Breast epithelium (tissue), 4 donors: ENCODE data around the gene ATL3. TPM values are rescaled to one million over a fixed set of nuclear protein-coding genes. Genes with fewer than 3 reads are reported as not detected.
A peak's percentile ranks its signal among the peaks of the same experiment; 100 is the strongest.

Experiments
- DNase-seq, 2 donors: peaks; one replicate each; pipeline ENCODE4 v3.0.0-alpha.2; 2019; ENCODE audit warnings: low spot score in 2 of 2
- H3K27ac ChIP-seq, 2 donors: fragments of 200-600 bp; sonication (generic) in 1 of 2; one replicate each; pipeline ENCODE4 v1.5.1; 2016 to 2019; ENCODE audit warnings: mild to moderate bottlenecking in 1 of 2
- H3K27me3 ChIP-seq, 2 donors: fragments of 200-600 bp; sonication (generic) in 1 of 2; one replicate each; pipeline versions ENCODE4 v1.5.1 to v1.6.0; 2017 to 2019; ENCODE audit warnings: control low read depth in 1 of 2, mild to moderate bottlenecking in 1 of 2
- H3K36me3 ChIP-seq: fragments of 200-600 bp; one replicate; pipeline ENCODE4 v1.5.1; 2019
- H3K4me1 ChIP-seq, 2 donors: fragments of 200-600 bp; sonication (generic); one replicate each; pipeline ENCODE4 v1.5.1; 2016 to 2019; ENCODE audit warnings: control low read depth in 1 of 2
- H3K4me3 ChIP-seq, 3 donors: fragments of 200-600 bp; sonication (generic); 1 replicate in 2 of 3; 2 replicates in 1 of 3; pipeline ENCODE4 v1.5.1; 2016 to 2019; ENCODE audit warnings: mild to moderate bottlenecking in 3 of 3, moderate library complexity in 2 of 3
- H3K9me3 ChIP-seq, 2 donors: fragments of 200-600 bp; sonication (generic) in 1 of 2; one replicate each; pipeline ENCODE4 v1.5.1; 2016 to 2019; ENCODE audit warnings: control low read depth in 1 of 2
- POLR2A ChIP-seq: fragments of 450-650 bp; IDR thresholded peaks from one replicate; pipeline ENCODE4 v1.6.1; 2016; ENCODE audit warnings: antibody characterized with exemption, mild to moderate bottlenecking, moderate library complexity
- POLR2AphosphoS5 ChIP-seq, 3 donors: sonication (generic); formaldehyde crosslinking; IDR thresholded peaks; one replicate each; pipeline ENCODE4 v1.6.1; 2017; ENCODE audit warnings: antibody characterized with exemption in 3 of 3
- intact Hi-C: fragments of 100-400 bp; cut with DNase I; formaldehyde crosslinking; loops from one replicate; pipeline ENCODE4 v1.15.1; 2023; ENCODE audit warnings: low total_unique reads
- total RNA-seq, 3 donors: library from RNA; depleted of rRNA; stranded (reverse); fragments of >200 nt; gene quantifications; one replicate each; pipeline ENCODE4 v1.1.0, GENCODE V29; 2016
- TF ChIP-seq, protein P1 (sequence below), 3 donors: fragments of 450-650 bp; IDR thresholded peaks; one replicate each; pipeline ENCODE4 v1.5.1; 2016 to 2017; ENCODE audit warnings: antibody characterized with exemption in 3 of 3, mild to moderate bottlenecking in 3 of 3, moderate library complexity in 3 of 3

Gene ATL3
- total RNA-seq, 3 donors from 2014 or later: 75.2 to 165 (median 77.3) TPM

DNA sequence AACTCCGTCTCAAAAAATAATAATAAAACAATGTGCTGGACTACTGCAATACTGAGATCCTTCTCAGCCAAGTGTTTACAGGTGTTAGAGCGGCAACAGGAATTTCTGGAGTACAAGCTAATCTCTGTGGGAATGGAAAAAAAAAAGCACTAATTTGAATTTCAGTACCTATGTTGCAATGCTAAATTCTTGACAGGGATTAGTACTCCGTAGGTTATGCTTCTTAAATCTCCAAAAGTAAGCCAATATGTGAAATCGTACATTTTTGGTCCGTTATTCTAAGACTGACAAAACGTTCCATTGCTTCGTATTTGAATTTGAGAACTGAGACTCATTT, 1.1 kb downstream of the ATL3 start:
- Histone ChIP-seq H3K4me3 (peak overlapping the region; percentile 64 to 78 (median 71)), H3K27me3 (no peaks in the 10 kb centered on the region), H3K4me1 (peaks cover 0 to 9% of the 10 kb centered on the region in 2 donors), H3K9me3 (no peaks in the 10 kb centered on the region), H3K27ac (peak overlapping the region; percentile 96), H3K36me3 (no peaks in the 10 kb centered on the region)
- intact Hi-C loops: no loop called here
- TF ChIP-seq, protein P1, sequence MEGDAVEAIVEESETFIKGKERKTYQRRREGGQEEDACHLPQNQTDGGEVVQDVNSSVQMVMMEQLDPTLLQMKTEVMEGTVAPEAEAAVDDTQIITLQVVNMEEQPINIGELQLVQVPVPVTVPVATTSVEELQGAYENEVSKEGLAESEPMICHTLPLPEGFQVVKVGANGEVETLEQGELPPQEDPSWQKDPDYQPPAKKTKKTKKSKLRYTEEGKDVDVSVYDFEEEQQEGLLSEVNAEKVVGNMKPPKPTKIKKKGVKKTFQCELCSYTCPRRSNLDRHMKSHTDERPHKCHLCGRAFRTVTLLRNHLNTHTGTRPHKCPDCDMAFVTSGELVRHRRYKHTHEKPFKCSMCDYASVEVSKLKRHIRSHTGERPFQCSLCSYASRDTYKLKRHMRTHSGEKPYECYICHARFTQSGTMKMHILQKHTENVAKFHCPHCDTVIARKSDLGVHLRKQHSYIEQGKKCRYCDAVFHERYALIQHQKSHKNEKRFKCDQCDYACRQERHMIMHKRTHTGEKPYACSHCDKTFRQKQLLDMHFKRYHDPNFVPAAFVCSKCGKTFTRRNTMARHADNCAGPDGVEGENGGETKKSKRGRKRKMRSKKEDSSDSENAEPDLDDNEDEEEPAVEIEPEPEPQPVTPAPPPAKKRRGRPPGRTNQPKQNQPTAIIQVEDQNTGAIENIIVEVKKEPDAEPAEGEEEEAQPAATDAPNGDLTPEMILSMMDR (IDR thresholded peaks at IDR 0.05): no peak
- DNase-seq: no peak

DNA sequence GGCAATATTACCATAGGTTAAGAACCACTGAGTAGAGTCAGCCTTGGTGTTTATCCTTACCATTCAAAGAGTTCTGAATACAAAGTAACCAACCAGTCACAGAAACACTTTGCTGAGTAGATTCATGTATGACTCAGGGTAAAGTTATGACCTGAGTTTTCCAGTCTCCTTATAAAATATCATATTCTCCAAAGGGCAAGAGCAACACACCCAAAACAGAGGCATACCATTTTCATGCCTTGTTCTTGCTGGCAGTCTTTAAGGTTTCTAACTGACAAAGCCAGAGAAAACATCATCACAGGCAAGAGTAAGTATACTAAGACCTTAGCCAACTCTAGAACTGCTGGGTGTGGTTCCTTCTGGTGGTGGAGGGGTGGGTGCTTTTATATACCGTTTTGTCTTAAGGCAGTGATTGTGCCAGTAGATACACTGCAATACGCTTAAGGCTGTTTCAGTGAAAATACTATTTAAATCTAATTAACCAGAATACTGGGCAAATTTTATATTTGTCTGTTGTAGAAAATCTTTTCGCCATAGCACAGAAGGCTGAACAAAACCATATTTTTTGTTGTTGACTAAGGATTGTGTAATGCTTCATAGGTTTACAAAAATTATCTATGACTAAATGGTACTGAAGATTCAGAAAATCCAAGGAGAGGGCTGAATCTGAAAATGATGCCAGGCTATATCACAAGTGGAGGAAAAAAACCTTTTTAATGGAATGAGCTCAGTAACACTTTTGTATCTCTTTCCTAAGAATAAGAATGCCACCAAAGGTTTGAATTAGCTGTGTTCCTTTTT, 3.0 kb downstream of the ATL3 start:
- H3K27me3 ChIP-seq: no peaks in the 10 kb centered on the region
- H3K27ac ChIP-seq: peak overlapping the region; percentile 46 to 96
- no peak for TF ChIP-seq POLR2A
- TF ChIP-seq, protein P1 (IDR thresholded peaks at IDR 0.05): no peak
- TF ChIP-seq POLR2AphosphoS5 (IDR thresholded peaks at IDR 0.05): no peak
- H3K9me3 ChIP-seq: no peaks in the 10 kb centered on the region
- H3K4me1 ChIP-seq: peaks cover 0 to 12% of the 10 kb centered on the region in 2 donors
- no peaks in the 10 kb centered on the region for H3K36me3 ChIP-seq
- intact Hi-C loops: no loop called here
- H3K4me3 ChIP-seq: peak overlapping the region in 2 of 3 donors; percentile 5 to 24
- DNase-seq: no peak

DNA sequence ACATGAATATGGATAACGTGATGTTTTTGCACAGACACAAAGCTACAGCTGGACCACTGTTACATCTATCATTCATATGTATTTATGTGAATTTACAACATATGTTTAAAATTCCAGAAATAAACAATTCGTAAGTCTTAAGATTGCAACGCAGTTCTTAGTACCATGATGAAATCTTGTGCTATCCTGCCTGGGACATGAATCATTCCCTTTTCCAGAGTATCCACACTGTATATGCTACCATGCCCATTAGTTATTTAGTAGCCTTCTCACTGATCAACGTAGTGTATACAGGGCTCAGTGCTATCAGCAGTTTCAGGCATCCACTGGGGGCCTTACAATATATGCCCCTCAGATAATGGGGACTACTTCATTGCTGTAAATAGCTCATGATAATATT, 4.3 kb downstream of the ATL3 start:
- Histone ChIP-seq H3K4me1 (peaks cover 0 to 12% of the 10 kb centered on the region in 2 donors), H3K9me3 (no peaks in the 10 kb centered on the region), H3K27ac (no peak overlapping the region), H3K36me3 (no peaks in the 10 kb centered on the region), H3K27me3 (no peaks in the 10 kb centered on the region), H3K4me3 (no peak overlapping the region)
- TF ChIP-seq, protein P1 (IDR thresholded peaks at IDR 0.05): no peak
- TF ChIP-seq POLR2A (no peak), POLR2AphosphoS5 (IDR thresholded peaks at IDR 0.05) (no peak)
- DNase-seq: no peak
- intact Hi-C loops: no loop called here

DNA sequence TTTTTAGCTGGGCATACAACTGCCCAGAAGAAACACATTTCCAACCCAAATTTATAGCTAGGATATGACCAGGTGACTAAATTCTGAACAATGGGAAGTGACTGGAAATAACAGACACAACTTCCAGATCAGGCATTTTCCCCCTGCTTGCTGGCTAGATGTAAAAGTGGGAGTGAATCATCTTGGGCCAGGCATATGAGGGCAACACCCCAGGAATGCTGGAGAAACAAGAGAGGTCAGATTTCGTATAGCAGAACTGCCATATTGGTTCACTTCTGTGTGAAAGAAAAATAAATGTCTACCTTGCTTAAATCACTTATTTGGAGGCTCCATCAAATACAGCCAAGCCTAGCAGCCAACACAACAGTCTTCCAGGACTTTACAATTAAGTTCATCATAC, 7.4 kb downstream of the ATL3 start:
- Histone ChIP-seq H3K4me1 (peaks cover 0 to 12% of the 10 kb centered on the region in 2 donors), H3K4me3 (no peak overlapping the region), H3K9me3 (no peaks in the 10 kb centered on the region), H3K27ac (no peak overlapping the region), H3K27me3 (no peaks in the 10 kb centered on the region), H3K36me3 (no peaks in the 10 kb centered on the region)
- no peak for TF ChIP-seq POLR2AphosphoS5 (IDR thresholded peaks at IDR 0.05)
- TF ChIP-seq, protein P1 (IDR thresholded peaks at IDR 0.05): no peak
- no peak for TF ChIP-seq POLR2A
- DNase-seq: no peak
- intact Hi-C loops: no loop called here

DNA sequence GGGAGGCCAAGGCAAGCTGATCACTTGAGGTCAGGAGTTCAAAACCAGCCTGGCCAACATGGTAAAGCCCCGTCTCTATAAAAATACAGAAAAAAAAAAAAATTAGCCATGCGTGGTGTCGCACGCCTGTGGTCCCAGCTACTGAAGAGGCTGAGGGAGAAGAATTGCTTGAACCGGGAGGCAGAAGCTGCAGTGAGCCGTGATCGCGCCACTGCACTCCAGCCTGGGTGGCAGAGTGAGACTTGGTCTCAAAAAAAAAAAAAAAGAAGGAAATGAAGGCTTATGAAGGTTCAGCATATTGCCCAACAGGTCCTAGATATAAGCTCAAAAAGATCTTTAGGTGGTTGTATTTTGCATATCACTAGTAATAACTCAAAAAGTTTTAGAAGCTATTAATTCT, 10.2 kb downstream of the ATL3 start:
- Histone ChIP-seq H3K27ac (no peak overlapping the region), H3K4me3 (no peak overlapping the region), H3K9me3 (no peaks in the 10 kb centered on the region), H3K27me3 (no peaks in the 10 kb centered on the region), H3K4me1 (peaks cover 0 to 4% of the 10 kb centered on the region in 2 donors), H3K36me3 (no peaks in the 10 kb centered on the region)
- DNase-seq: no peak
- TF ChIP-seq POLR2AphosphoS5 (IDR thresholded peaks at IDR 0.05) (no peak), POLR2A (no peak)
- TF ChIP-seq, protein P1 (IDR thresholded peaks at IDR 0.05): no peak
- intact Hi-C loops: no loop called here
